Right lung (tissue), 5 donors: ENCODE data around the gene MEN1. TPM values are rescaled to one million over a fixed set of nuclear protein-coding genes. Genes with fewer than 3 reads are reported as not detected.

ENCODE experiments used
- DNase-seq, 2 donors: peaks; one replicate each; pipeline ENCODE4 v3.0.0-alpha.2; 2013
- polyA plus RNA-seq, 5 donors: library from polyadenylated mRNA; unstranded; fragments of 120-200 nt; gene quantifications; one replicate each; pipeline versions ENCODE4 v1.2.1 to v1.2.3, GENCODE V29; 2013; ENCODE audit warnings: inconsistent platforms in 1 of 5, low replicate concordance in 1 of 5; ENCODE audit not compliant: insufficient read length in 5 of 5, insufficient read depth in 1 of 5

Gene MEN1
- polyA plus RNA-seq, 5 donors = 30.3 to 48.5 (median 37.1) TPM

GRCh38 chr11:64803846-64804345 is 6.5 kb downstream of the MEN1 start:
- no peak for DNase-seq

DNA sequence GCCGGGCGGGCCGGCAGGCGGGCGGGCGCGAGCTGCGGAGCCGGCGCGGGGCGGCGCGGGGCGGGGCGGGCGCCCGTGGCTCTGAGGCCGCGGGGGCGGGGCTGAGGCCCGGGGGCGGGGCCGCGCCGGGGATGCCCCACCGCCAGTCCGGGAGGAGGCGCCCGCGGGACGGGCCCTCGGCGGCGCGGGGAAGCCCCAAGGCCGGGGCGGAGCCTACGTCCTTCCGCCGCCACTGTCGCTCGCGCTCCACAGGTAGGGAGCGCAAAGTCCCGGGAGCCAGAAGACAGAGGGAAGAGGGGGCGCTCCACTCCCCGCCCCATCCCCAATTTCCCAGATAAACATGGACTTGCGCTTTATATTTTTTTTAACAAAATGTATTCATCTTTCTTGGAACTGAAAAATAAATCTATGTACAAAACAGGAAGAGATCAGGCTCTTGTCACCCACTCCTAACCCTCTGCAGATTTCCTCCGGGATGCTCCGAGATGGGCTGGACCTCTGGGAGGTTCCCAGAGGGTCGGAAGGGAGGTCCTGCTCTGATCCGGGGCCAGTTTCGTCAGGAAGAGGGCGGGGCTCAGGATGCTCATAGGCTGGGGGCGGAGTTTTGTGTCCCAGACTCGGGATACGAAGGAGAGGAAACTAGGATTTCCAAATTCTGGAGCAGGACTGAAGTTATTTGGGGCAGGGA is 7.0 kb downstream of the MEN1 start, which contains the start of gene MAP4K2:
MAP4K2 (minus strand) TSS at position 57 of the 688 bp plus-strand sequence. CDS start 65 bp downstream, outside the sequence.
- DNase-seq = peak; percentile 84 to 89

- DNase-seq = no peak
Measured at GRCh38 chr11:64802370-64803157, 7.8 kb downstream of the MEN1 start.

DNA sequence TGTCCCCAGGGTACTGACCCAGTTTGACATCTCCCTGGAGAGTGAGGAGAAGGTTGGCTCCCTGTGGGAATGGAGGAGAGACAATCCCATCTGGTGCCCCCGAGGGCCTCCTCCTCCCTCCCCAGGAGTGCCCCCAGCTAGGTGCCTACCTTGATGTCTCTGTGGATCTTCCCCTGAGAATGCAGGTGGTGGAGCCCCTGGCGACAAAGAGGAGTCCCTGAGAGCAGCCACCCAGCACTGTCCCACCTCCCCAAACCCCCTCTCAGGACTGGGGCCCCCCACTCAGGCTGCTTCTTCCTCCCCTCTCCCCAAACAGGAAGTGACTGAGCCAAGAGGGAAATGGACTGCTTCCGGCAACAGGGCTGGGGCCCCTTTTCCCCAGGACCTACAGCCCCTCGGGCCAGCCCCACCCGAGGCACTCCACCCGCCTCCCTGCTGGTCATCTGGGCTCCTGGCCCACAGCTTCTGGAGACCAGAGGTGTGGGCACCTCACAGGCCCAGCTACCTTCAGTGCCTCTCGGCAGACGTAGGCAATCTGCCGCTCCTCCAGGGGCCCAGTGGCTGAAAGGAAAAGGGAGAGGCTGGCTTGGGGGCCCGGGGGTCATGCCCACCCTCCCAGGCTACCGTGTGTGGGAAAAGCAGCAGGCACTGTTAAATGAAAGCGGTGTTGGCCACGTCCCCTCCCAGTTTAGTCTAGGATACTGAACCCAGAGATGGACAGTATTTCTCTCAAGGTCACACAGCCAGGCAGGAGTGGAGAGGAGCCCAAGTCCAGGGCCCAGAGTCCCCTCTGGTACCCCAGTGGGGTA is 8.6 kb downstream of the MEN1 start:
- DNase-seq = no peak

DNA sequence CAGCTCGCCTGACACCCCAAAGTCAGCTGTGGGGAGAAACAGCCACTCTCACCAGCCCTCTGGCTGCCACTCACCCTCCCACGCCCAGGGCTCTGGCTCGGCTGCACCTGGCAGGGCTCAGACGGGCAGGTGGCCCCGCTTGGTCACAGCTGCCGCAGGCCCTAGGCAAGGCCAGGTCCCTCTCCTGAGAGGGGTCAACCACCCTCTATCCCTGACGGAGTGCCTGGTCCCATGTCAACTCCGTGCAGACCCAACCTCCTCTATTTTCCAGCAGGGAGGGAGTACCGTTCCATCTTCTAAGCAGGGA is 9.2 kb downstream of the MEN1 start:
- DNase-seq = no peak

DNA sequence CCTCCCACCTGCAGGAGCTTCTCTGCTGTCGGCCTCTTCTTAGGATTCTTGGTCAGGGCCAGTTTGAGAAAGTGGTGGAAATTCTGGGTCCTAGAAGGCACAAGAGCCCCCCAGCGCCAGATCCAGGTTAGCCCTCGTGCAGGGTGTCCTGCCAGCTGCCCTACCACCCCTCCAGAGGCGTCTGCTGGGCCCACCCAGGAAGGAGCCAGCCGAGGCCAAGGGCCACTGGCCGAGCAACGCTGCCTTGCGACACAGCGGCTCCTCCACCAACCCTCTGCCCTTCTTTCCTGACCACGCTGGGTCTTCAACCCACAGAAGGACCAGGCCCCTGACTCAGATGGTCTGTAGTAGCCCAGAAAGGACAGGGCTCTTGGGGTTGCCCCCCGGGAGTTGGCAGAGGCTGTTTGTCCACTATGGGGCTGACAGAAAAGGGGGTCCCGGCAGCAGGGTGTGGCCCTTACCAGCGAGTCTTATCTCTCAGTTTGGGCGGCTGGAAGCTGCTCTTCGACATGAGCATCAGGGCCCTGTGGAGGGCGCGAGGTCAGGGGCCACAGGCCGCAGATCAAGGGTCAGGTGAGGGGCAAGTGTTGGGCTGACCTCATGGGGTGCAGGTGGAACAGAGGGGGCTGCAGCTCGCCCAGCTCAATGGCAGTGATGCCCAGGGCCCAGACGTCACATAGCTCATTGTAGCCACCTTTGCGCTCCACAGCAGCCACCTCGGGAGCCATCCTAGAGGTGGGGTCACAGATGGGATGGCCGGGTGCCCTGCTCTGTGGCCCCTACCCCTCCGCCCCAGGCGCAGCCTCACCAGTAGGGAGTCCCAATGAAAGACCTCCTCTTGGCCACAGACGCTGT is 9.8 kb downstream of the MEN1 start:
- DNase-seq = no peak

DNA sequence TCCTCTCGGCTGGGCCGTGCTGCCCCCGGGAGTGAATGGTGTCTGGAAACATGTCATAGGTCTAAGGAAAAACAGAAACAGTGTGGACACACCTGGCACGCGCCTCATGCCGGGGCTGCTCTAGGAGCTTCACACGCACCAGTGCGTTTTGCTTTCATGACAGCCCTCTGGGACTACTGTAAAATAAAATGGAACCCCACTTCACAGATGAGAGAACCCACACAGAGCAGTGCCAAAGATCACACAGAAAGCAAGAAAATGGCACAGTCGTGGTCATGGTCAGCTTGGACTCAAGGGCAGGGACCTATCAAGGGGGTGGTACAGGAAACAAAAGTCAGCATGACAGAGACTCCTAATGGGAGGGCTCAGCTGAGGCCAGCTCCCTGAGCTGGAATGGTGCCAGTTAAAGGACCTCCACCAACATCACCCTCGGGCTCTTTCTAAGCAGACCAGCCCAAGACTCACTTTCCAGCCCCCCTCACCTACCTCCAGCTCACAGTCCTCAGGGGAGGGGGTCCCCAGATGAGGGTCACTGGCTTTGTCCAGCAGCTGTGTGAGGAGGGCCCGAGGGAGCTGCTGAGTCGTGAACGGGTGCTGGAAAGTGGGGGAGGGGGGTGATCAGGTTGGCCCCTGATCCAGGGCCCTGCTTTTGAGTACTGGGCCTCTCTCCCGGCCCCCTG is 10.6 kb downstream of the MEN1 start:
- DNase-seq = no peak

GRCh38 chr11:64799256-64799622 is 11.1 kb downstream of the MEN1 start:
- DNase-seq = no peak

DNA sequence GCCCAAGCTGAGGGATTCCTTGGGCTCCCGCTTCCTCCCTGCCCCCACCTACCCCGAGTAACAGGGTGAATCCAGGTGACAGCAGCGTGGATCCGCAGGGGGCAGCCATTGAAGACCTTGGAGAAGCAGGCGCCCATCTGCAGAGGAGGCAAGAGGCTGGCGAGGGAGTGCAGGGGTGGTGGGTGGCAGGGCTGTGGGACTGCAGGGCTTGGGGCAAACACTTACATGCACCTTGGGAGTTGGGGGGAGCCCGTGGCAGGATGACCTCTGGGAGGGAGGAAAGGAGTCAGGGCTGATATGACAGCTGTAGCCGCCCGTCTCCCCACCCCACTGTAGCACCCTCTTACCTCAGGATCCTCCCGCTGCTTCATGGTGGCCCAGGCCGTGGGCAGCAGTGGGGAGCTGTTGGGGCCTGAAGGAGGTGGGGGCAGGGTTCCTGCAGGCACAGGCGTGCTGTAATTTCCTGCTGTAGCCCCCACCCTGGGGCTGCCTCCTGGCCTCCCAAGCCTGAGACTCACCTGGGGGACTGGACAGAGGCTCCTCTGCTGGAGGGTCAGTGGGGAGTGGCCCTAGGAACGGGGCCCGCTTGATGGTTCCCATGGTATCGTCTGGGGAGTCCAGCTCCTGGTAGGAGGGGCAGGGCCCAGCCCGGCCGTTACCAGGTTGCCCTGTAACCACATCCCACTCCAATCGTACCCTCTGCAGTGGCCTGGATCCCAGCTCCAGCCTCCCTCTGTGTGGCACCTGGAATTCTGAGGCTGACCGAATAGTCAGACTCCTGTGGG is 13.4 kb downstream of the MEN1 start:
- DNase-seq = no peak

- DNase-seq = no peak
Measured at GRCh38 chr11:64796047-64796756, 14.1 kb downstream of the MEN1 start.

DNA sequence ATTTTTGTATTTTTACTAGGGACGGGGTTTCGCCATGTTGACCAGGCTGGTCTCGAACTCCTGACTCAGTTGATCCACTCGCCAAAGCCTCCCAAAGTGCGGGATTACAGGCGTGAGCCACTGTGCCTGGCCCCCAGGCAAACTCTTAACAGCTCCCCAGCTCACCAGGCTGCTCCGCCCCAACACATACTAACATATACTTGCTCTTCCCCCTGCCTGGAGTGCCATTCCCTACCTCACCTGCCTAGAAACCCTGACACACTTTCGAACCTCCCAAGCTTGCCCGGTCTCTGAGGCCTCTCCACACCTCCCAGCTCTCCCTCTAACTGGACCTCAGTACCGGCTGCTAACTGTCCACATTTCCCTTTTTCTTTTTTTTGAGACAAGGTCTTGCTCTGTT is 15.8 kb downstream of the MEN1 start:
- DNase-seq = no peak

DNA sequence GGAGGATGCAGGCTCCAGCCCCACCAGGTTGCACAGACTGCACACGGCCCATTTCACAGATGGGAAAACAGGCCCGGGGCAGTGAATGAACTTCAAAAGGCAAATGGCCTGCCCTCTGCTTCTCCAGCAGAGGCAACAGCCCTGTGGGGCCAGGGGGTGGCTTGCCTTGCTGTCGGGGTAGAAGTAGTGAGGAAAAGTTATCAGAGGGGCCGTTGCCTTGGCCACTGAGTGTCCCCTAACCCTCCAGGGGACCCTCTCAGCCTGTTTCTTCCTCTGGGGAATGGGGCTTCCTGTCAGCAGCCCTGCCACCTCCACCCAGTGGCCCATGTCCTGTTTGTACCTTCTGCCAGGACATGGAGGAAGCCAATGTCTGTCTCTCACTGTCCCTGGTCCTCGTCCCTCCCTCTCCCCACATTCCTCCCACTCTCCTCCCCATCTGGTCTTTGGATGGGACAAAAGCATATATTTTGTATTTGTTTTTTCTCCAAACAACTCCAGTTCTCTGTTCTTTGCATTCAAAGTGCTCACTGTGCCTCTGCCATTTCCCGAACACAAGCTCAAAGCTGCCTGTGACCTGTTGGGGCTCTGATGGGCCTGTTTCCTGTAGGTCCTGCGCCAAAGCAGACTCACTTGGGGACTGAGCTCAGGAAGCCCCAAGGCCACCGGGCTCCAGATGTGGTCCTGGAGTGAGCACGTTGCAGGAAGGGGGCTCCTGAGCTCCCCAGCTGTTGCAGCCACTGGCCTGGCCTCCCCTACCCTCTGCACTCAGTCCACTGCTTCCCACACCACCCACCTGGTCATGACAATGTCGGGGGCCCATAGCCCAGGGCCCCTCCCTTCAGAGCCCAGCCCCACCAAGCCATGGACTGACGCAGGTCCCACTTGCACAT is 16.8 kb downstream of the MEN1 start:
- no peak for DNase-seq

GRCh38 chr11:64792482-64792881 is 17.9 kb downstream of the MEN1 start:
- no peak for DNase-seq

DNA sequence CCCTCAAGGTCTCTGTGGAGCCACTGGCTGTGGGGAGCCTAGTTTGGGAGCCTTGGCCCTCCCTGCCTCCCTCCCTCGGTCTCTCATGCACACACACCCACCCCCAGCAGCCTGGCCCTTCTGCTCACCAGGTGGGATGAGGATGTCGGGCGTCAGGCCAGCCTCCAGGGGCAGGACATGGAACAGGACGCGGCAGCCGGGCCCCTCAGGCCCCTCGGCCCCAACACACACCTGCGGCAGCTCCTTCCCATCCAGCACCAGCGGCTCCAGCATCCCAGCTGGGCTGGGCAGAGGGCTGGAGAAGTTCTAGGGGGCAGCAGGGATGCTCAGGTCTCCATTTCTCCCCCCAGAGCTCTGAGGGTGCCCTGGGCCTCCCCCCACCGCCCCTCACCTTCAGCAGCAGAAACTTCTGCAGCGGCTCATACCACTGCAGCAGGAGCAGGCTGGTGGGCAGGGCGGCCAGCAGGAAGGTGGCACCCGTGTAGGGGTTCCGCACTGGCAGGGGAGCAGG is 18.5 kb downstream of the MEN1 start:
- no peak for DNase-seq

DNA sequence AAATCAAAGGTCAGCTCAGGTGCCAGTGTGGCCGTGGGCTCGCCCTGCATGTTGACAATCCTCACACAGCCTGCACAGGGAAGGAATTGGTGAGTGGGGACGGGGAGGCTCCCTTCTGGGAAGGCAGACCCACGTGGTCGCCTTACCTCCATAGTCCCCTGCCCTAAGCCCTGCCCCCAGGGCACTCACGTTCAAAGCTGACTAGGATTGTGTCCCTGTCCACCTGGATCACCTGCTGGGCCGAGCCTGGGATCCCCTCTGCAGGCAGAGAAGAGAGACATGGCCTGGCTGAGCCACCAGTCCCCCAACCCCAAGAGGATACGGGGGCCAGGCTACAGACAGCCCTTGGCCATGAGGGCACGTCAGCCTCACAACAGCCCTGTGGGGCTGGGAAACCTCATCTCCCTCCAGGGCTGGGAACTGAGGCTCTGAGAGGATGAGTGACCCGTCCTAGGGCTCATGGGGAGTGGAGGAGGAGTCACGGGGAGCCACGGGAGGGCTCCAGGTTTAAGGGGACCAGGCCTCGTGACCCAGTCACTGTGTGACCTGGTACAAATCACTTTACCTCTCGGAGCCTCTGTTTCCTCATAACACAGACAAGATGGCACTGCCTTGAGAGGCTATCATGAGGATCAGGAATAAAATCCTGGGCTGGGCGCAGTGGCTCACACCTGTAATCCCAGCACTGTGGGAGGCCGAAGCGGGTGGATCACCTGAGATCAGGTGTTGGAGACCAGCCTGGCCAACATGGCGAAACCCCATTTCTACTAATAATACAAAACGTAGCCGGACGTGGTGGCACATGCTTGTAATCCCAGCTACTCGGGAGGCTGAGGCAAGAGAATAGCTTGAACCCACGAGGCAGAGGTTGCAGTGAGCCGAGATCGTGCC is 19.9 kb downstream of the MEN1 start:
- no peak for DNase-seq

GRCh38 chr11:64789331-64790204 is 20.8 kb downstream of the MEN1 start:
- no peak for DNase-seq
